Liver (tissue), 3 donors: Measurements from ENCODE around the gene NKAIN1.

ENCODE experiments used
- CTCF ChIP-seq: fragments of 150-350 bp; IDR thresholded peaks from 2 replicates; pipeline ENCODE4 v1.5.1; 2017; ENCODE audit warnings: improper control_type of control experiment, low read depth, low read length; ENCODE audit not compliant: missing input control
- TAF1 ChIP-seq: conservative IDR thresholded peaks from 2 replicates; pipeline ENCODE4 v1.6.1; 2016; ENCODE audit warnings: antibody characterized with exemption, mild to moderate bottlenecking
- TF ChIP-seq, protein P1 (sequence below): IDR thresholded peaks from 2 replicates; pipeline ENCODE4 v1.6.1; 2016; ENCODE audit warnings: antibody characterized with exemption
- donor health status: healthy.
- donor health status: healthy.

DNA sequence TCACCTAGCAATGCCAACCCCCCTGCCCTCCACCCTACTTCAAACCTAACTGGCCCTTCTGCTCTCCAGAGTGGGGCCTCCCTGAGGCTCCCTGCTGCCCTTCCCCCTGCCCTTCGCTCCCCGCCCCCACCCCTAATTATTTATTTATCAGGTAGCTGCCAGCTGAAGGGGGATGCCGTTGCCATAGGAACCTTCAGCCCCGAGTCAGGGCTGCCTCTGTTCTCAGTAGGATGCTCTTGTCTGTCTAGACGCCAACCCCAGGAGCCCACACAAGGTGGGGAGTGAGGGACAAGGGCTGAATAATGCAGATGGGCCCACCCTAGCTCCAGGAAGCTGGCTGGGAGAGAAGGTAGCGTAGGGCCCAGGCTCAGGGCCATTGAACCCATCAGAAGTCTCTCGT is 41.1 kb downstream of the NKAIN1 start:
- no peak for TF ChIP-seq CTCF
- no peak for TF ChIP-seq TAF1
- TF ChIP-seq, protein P1, sequence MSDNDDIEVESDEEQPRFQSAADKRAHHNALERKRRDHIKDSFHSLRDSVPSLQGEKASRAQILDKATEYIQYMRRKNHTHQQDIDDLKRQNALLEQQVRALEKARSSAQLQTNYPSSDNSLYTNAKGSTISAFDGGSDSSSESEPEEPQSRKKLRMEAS, result no peak
